Activated CD4-positive, CD25-positive, alpha-beta regulatory T cell (primary cell): ENCODE measurements around the gene CARD14.

ENCODE experiments used
- DNase-seq, 4 experiments: peaks; one replicate each; lab custom pipeline; 2025; lab: John Stamatoyannopoulos, UW

The CARD14 gene

DNA sequence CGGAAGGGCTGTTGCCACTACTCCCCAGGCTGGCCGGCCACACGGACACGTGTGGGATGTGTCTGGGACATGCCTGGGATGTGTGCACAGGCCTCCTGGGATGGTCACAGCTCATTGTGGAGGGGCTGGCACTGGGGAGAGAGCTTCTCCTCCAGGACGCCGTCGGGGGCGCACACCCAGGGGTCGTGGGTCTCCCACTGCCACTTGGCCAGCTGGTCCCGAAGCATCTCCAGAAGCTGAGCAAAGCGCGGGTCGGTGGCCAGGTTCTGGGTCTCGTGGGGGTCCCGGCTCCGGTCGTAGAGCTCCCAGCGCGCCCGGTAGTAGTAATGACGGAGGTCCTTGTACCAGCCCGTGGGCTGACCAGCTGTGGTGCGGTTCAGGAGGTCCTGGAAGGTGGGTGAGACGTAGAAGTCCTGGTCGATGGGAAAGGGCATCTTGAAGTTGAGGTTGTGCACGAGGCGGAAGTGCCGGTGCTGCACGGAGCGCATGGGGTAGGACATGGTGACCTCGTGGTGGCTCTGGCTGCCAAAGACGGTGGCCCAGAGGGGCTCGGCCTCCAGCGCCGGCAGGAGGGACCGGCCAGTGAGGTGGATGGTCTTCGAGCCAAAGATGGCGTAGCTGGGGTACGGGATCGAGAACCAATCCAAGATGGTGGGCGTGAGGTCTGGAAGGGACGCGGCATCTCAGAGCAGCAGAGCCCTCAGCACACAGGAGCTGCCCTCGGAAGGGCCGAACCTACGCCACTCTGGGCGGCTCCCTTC is 40.7 kb downstream of the CARD14 start:
- DNase-seq: no peak

DNA sequence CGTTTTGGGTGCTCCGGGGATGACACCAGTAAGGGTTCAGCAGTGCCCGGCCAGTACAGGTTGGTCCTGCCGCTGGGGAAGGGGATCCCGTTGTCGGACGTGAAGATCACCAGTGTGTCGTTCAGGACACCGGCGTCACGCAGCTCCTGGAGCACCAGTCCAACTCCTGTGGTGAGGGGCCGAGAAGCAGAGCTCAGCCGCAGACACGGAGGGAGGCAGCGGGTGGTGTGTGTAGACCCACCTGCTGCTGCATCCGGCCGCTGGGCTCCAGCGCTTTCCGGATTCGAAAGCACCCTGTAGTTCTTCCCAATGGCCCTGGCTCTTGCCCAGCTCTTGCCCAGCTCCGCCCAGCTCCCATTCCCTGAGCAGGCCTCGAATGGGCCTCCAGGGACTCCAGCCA is 42.3 kb downstream of the CARD14 start:
- no peak for DNase-seq

GRCh38 chr17:80212511-80212910 is 42.7 kb downstream of the CARD14 start:
- no peak for DNase-seq

- DNase-seq: no peak
These were observed 43.3 kb downstream of the CARD14 start for GRCh38 chr17:80212962-80213642.

- no peak for DNase-seq
These were observed 43.8 kb downstream of the CARD14 start for GRCh38 chr17:80213643-80213975.

GRCh38 chr17:80214012-80214877 is 44.4 kb downstream of the CARD14 start:
- no peak for DNase-seq

- no peak for DNase-seq
These were observed 45.0 kb downstream of the CARD14 start for GRCh38 chr17:80214878-80215210.

GRCh38 chr17:80216473-80217456 is 46.9 kb downstream of the CARD14 start:
- DNase-seq: no peak

DNA sequence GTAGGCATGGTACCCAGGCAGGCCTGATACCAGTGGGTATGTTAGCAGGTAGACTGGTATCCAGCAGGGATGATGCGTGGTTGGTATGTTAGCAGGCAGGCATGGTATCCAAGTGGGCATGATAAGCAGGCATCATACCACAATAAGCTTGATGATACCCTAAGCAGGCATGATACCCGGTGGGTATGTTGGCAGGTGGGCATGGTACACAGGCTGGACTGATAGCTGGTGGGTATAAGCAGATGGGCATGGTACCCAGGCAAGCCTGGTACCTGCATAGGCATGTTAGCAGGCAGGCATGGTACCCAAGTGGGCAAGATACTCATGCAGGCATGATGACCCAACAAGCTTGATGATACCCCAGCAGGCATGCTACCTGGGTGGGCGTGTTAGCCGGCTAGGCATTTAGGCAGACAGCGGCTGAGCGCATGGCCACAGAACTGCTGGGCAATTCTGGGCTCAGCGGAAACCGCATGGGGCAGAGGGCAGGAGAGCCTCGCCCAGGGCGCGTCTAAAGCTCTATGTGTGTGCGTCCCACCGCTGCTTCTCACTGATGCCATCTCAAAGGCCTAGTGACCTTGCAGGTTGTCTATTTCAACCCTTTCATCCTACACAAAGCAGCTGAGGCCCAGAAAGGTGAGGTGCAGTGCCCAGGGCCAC is 48.0 kb downstream of the CARD14 start:
- DNase-seq: no peak

DNA sequence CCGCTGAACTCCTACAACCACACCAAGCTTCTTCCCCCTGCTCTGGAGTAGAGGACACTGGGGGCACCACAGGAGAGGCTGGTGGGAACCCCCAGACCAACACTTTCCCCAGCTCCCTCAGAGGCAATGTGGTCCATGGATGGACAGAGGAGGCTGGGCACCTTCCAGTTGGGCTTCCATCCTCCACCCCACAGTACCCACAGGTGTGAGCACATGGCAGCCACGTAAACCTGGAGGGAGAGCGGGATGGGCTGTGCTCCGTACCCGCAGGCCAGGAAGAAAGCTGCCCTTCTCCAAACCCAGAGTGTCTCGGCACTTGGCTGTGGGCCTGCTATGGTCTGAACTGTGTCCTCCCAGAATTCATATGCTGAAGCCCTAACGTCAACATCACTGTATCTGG is 48.6 kb downstream of the CARD14 start:
- no peak for DNase-seq

DNA sequence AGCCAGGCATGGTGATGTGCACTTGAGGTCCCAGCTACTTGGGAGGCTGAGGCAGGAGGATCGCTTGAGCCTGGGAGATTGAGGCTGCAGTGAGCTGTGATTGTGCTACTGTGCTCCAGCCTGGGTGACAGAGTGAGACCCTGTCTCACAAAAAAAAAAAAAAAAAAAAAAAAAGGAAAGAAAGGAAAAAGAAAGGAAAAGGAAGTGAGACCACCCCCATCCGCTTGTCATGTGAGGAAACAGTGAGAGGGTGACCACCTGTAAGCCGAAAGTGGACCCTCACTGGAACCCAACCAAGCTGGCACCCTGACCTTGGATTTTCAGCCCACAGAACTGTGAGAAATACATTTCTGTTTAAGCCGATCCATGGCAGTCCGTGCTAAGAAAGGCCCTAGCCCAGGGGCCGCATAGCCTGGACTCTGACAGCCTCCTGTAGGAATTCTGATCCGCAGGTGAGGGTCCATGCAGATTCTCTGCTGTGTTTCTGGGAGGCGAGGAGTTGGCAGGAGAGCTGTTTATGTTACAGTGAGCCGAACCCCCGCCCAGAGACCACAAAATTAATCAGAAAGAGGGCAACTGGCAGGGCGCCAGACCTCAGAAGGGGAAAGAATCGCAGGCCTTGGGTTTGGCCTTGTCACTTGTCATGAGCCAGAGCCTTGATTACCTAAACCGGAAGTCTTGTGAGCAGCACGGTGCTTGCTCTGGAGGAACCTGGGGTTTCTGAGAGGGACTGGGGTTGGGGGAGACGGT is 49.4 kb downstream of the CARD14 start:
- peak; percentile 86 to 91 (median 86) for DNase-seq

- DNase-seq: no peak
These were observed 49.9 kb downstream of the CARD14 start for GRCh38 chr17:80219763-80220053.

DNA sequence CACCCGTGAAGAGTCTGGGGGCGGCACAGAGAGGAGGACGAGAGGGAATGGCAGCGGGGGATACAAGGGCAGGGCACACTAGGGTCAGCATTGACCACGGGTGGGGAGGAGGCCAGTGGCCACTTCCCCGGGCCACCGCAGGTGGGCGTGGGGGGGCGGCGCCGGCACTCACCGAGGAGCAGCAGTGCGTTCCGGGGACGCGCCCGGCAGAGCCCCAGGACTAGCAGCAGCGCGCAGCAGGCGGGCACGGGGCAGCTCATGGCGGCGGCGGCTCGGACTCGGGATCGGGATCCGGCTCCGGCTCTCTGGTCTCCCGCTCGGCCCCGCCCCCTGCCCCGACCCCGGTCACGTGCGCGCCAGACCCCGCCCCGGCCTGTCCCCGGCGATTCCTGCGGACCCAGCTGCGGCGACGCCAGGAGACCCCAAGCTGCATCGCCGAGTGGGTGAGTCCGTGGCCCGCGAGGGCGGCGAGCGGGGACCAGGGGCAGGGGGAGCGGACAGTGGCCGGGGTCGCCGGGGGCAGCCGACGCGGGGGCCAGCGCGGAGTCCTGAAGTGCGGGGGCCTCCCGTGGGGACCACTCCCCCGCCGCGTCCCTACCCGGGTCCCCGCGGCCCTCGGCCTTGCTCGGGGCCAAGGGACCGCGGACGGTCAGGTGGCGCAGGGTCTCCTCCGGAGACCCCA is 50.4 kb downstream of the CARD14 start, which contains the start of the genes SGSH and SLC26A11:
Gene SGSH, minus strand, starts transcription at position 280 of the 682 bp plus-strand sequence. Its CDS starts 20 bp downstream, at position 260.
Gene SLC26A11, plus strand, starts transcription at position 374 of the 682 bp plus-strand sequence. CDS start 1,134 bp downstream, outside the sequence.
- DNase-seq: peak; percentile 31 to 46 (median 40)

- DNase-seq: no peak
These were observed 50.9 kb downstream of the CARD14 start for GRCh38 chr17:80220736-80221215.

DNA sequence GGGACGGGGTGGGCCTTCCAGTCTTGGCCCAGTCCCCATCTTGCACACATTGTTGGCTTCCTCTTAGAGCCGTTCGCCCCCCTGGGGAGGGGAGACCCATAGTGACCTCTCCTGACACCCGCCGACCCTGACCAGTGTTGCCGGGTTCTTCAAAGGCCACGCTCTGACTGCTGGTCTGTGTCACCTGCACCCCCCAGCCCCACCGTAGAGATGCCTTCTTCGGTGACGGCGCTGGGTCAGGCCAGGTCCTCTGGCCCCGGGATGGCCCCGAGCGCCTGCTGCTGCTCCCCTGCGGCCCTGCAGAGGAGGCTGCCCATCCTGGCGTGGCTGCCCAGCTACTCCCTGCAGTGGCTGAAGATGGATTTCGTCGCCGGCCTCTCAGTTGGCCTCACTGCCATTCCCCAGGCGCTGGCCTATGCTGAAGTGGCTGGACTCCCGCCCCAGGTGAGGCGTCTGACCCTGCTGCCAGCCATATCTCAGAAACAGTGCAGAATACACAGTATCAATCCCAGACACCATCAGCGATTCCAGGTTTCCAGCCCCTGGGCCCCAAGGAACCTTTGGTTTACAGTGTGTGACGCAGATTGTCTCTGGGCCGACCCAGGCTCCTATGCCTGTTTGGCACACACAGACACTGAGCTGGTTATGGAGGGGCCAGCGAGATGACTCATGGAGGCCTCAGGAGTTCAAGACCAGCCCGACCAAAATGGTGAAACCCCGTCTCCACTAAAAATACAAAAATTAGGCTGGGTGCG is 51.7 kb downstream of the CARD14 start:
- no peak for DNase-seq

- DNase-seq: no peak
These were observed 52.7 kb downstream of the CARD14 start for GRCh38 chr17:80222376-80223141.

GRCh38 chr17:80223142-80223815 is 53.4 kb downstream of the CARD14 start:
- DNase-seq: no peak
